Osteocyte (in vitro differentiated cells): ENCODE results near the gene PHF11. TPM values are rescaled to one million over a fixed set of nuclear protein-coding genes. Genes with fewer than 3 reads are reported as not detected.

Experiments used
- DNase-seq: peaks from one replicate; pipeline ENCODE4 v3.0.0; 2021; ENCODE audit warnings: mixed read lengths; ENCODE audit not compliant: unreplicated experiment; ENCODE audit errors: extremely low spot score
- H3K27ac Mint-ChIP-seq: one replicate; pipeline ENCODE4 v1.8.0; 2021; ENCODE audit warnings: mild to moderate bottlenecking, mixed read lengths; ENCODE audit not compliant: unreplicated experiment
- H3K27me3 Mint-ChIP-seq: one replicate; pipeline ENCODE4 v1.8.0; 2021; ENCODE audit warnings: mixed read lengths; ENCODE audit not compliant: unreplicated experiment
- H3K36me3 Mint-ChIP-seq: one replicate; pipeline ENCODE4 v1.8.0; 2021; ENCODE audit warnings: mixed read lengths; ENCODE audit not compliant: unreplicated experiment
- H3K4me1 Mint-ChIP-seq: one replicate; pipeline ENCODE4 v1.8.0; 2021; ENCODE audit warnings: mixed read lengths; ENCODE audit not compliant: unreplicated experiment
- H3K4me3 Mint-ChIP-seq: one replicate; pipeline ENCODE4 v1.8.0; 2021; ENCODE audit warnings: mild to moderate bottlenecking, moderate library complexity, mixed read lengths; ENCODE audit not compliant: unreplicated experiment
- H3K9me3 Mint-ChIP-seq: one replicate; pipeline ENCODE4 v1.8.0; 2021; ENCODE audit warnings: mixed read lengths; ENCODE audit not compliant: unreplicated experiment
- CTCF ChIP-seq: fragments of 200-600 bp; sonication (generic); IDR thresholded peaks from 2 replicates; pipeline ENCODE4 v1.5.0; 2021; ENCODE audit warnings: antibody characterized with exemption, mild to moderate bottlenecking, moderate library complexity
- total RNA-seq: library from RNA; stranded (reverse); gene quantifications from 2 replicates; pipeline ENCODE4 v1.2.1, GENCODE V29; 2021

Gene PHF11
- total RNA-seq, 1 donor from 2014 or later, result 32.1 TPM

- DNase-seq, result no peak
- no peak overlapping the region for H3K4me3 Mint-ChIP-seq
- H3K36me3 Mint-ChIP-seq, result peaks cover 14% of the 10 kb centered on the region
- no peak for TF ChIP-seq CTCF
- H3K27me3 Mint-ChIP-seq, result no peaks in the 10 kb centered on the region
- H3K4me1 Mint-ChIP-seq, result peaks cover 3% of the 10 kb centered on the region
- no peak overlapping the region for H3K27ac Mint-ChIP-seq
- no peaks in the 10 kb centered on the region for H3K9me3 Mint-ChIP-seq
Measured at GRCh38 chr13:49569993-49570689, 74.4 kb downstream of the PHF11 start.

DNA sequence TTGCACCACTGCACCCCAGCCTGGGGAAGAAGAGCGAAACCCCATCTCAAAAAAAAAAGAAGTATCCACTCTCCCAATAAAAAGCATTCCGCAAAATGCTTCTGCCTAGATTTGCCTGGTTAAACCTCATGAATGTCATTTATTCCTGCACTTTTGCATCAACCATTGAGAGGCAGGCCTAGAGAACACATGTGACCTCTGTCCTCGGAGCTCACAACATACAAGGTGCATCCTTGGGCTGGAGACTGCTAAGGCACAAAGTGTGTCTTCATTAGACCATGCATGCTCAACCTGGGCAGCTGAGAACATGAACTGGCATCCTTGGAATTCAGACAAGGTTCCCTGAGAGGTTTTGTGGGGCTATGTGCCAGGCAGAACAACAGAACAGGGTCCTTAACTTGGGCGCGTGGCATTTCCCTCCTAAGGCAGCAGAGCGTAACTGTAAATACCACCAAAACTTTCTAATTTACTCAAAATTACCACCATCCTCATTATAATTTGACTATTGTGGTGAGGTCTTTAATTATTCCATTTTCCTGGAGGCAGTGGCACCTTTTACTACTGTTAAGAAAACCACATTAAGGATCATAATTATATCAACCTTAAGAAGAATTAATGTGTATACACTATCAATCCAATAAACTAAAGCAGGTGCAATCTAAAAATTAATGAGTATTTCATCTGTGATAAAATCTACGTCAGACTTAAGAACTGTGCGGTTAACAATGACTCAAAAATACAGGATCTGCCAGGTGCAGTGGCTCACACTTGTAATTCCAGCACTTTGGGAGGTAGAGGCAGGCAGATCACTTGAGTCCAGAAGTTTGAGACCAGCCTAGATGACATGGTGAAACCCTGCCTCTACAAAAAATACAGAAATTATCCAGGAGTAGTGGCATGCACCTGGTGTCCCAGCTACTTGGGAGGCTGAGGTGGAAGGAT, 75.8 kb downstream of the PHF11 start:
- no peak overlapping the region for H3K4me3 Mint-ChIP-seq
- no peaks in the 10 kb centered on the region for H3K9me3 Mint-ChIP-seq
- TF ChIP-seq CTCF, result no peak
- H3K27ac Mint-ChIP-seq, result no peak overlapping the region
- DNase-seq, result no peak
- peaks cover 10% of the 10 kb centered on the region for H3K36me3 Mint-ChIP-seq
- no peaks in the 10 kb centered on the region for H3K27me3 Mint-ChIP-seq
- peaks cover 3% of the 10 kb centered on the region for H3K4me1 Mint-ChIP-seq

Other genes with a start within 250 kb of the PHF11 start
- gene CDADC1, start 248.0 kb upstream of the PHF11 start, total RNA-seq, result 8.4 and 11.9 TPM in 2 replicates
- gene CAB39L, start 51.9 kb upstream of the PHF11 start, total RNA-seq, result 7.4 and 8.3 TPM in 2 replicates
- 8.2 and 9.4 TPM in 2 replicates for gene SETDB2, start 51.7 kb upstream of the PHF11 start, total RNA-seq
- 26.2 and 29.3 TPM in 2 replicates for gene RCBTB1, start 89.6 kb downstream of the PHF11 start, total RNA-seq
- not detected in 2 replicates for gene ARL11, start 132.6 kb downstream of the PHF11 start, total RNA-seq
- gene EBPL, start 195.5 kb downstream of the PHF11 start, total RNA-seq, result 29.2 and 33.7 TPM in 2 replicates